HG03159 (cell line): ENCODE results near the gene BRME1.

ENCODE experiments used
- ATAC-seq: cut with Tn5 transposase; IDR thresholded peaks from one replicate; pipeline ENCODE4 v1.9.1; 2021; ENCODE audit warnings: mild to moderate bottlenecking, moderate library complexity; ENCODE audit not compliant: unreplicated experiment

Gene BRME1

DNA sequence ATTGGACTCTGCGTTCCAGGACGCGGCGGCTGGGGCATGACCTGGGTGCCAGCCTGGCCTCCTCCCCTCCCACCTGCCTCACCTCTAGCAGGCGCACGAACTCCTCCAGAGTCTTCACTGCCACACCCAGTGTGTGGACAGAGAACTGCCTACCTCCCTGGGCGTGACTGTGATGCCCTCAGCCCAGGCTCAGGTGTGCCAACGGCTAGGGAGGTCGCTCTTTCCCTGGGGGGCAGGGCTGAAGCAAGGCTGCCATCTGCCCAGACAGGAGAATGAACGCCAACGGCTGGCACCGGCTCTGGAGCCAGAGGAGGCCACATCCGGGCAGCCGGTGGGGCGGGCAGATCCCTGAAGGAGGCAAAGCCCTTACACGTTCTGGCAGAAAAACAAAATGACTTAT, 17.6 kb downstream of the BRME1 start:
- ATAC-seq: no peak

DNA sequence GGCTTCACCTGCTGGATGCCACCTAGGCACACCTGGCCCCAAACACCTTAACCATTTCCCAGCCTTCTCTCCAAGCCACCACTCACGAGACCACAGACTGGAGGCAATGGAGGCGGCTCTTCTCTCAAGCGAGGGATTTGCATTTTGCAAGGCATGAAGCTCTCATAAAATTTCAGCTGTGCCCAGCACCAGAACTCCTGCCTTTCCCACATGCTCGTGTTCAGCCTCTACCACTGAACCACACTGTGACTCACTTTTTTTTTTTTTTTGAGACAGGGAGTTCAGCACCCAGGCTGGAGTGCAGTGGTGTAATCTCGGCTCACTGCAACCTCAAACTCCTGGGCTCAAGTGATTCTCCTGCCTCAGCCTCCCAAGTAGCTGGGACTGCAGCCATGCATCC, 18.4 kb downstream of the BRME1 start:
- no peak for ATAC-seq

DNA sequence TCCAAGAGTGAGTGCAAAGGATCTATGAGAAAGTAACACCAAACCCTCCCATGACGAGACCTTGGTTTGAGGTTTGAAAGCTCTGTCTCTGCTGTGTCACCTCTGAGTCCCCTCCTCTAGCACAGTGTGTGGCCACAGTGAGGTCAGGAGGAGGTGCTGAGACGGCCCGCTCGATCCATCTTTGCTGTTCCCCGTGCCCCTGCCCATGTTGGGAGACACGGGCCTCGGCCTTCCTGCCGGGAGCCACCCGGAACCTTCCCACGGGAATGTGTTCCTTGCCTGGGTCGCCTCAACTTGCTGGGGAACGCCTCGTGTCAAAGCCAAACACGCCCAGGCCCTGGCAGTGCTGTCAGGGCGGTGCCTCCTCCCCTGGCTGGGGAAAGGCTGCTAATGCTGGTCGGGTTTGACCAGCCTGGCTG, 18.9 kb downstream of the BRME1 start:
- ATAC-seq: no peak

DNA sequence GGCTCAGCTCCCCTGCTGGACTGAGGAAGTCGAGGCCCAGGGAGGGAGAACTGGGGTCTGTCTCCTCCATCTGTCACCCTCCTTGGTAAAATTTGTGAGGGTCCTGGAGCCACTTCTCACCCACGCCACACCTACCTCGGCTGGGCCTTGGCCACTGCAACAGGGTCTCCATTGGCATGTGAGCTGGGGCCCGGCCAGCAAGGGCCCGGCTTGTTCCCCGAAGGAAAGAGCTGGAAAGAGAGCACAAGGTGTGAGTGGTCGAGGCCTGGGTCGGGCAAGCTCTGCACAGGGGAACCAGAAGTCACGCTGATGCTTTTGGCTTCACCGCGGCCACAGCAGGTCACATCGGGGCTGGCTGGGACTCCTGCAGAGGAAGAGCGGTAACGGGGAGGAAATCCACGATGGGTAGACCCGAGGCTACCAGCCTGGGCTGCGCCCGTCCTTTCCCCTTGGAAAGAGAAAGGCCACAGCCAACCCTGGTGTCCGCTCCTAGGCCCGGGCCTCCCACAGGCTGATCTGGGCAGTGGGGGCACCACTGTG, 20.0 kb downstream of the BRME1 start:
- ATAC-seq: no peak

DNA sequence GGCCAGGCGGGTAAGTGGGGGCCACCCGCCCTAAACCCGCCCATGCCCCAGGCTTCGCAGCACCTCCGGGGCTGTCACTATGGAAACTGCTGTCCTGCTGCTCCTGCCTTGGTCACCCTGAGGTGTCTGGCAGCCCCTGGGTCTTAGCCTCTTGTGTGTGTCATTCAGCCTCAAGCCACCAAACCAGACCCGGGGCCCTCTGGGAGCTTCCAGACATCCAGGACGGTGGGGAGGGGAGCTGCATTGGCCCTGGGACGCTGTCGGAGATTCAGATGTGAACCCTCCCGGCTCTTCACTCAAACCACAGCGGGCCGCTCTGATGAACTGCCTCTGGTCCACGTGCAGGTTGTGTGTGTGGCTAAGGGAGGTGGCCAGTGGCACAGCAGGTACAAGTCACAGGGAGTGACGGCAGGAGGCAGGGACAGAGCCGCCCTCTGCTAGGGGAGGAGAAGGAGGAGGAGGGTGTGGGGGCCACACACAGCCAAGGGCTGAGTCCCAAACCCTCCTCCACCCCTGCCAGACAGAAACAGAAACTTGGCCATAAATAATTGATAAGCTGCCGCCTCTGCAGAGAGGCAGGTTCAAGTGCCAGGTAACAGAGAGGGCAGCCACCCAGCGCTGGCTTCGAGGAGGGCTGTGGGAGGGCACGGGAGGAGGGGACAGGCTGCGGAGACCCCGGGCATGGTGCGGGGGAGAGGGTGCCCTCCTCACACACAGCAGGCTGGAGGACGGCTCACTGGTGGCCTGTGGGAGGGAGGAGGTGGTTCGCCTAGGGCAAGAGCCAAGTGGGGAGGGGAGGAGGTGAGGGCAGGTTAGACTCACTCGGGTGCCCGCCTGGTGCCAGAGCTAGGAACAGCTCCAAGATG, 21.0 kb downstream of the BRME1 start:
- no peak for ATAC-seq

DNA sequence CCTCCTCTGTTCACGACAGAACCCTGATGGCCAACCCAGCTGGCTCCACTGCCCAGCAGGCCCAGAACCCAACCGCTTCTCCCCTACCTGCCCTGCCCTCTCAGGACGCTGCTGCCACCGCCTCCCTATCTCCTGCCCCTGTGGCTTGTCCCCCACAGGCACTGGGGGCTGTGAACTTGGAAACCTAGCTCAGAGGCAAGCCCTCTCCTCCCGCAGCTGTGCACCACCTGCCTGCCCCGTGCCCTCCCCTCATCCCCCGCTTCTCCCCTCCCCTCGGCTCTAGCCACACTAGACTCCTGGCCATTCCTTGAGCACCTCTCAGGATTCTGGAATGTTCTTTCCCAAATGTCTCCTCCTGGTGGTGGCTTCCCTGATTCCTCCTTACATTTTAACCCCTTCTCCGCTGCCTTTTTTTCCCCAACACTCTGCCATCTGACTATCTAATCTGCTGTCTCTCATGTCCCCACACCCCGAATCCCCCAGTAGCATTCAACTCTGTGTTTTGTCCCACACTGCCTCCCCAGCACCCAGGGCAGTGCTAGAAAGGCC, 22.3 kb downstream of the BRME1 start:
- ATAC-seq: no peak

DNA sequence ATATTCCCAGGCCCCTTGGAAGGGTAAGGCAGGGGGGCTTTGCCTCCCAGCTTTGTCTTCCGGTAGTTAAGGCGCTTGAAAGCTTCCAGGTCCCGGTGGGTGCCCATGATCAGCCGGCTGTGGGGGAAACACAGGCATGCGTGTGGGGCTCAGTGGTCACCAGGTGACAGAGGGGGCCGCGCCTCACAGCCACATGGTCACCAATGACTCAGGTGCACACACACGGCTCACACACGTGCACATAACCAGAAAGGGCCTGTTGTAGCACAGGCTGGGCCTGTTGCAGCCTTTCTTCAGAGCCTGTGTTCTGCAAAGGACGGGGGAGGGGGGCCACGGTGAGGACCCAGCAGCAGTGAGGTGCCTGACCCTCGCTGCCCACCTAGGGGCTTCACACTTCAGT, 23.1 kb downstream of the BRME1 start:
- ATAC-seq: no peak

DNA sequence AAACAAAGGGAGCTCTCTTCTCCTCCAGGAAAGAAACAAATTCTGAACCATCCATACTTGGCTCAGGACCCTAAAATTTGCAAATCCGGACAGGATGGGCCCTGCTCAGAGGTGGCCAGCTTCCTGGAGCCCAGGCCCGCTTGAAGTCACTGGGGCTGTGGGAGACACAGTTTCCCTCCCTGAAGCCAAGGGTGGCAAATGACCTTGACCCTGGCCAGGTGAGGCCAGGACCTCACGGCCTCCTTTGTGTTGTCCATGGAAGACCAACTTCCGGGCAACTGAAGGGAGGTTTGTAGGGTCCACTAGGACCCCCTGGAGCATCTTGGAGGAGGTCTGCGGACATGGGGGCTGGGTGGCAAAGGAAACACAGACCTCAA, 23.5 kb downstream of the BRME1 start:
- no peak for ATAC-seq

DNA sequence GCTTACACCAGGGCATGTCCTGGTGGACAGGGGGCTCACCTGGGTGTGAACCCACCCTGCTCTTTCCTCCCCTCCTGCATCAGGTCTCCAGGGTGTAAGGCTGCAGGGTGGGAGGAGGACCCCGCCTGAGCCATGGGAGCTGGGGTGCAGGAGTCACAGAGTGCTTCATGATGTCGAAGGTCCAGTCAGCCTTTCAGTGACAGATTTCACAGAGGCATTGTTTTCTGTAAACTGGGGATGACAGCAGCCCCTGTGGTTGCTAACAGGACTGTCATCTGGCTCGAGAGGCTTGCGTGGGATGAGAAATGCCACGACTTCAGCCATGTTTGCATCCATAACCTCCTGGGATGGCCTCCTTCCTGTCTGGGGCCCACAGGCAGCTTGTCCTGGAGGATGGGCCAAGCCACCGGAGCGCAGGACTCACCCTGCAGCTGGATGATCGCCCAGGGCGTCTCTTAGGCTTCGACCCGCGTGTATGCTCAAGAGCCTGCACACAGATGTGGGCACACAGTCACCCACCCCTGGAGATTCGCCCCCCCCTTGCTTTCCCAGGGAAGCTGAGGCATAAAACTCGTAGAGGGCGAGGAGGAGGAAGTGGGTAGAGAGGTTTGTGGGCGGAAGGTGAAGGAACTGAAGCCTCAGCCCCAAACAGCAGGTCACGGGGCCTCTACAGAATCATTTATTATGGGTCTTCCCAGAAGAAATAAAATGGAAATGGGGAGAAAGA, 24.1 kb downstream of the BRME1 start:
- ATAC-seq: no peak

DNA sequence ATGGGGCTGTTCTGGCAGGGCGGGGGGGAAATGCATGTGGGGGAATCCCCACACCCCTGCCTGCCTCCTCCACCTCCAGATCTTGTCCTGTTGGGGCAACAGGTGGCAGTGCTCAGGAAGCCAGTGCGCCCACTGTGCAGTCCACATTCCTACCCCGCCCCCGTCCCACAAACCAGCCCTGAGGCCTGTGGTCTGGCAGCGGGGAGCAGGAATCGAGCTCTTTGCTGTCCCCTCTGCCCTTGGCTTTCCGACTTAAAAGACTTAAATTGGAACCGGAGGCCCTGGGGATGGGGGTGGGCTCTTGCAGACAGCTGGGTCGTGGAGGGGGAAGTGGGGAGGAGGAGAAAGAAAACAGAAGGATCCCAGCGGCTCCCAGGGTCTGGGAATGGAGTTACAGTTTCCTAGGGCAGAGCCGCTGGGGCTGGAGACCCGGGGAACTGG, 24.6 kb downstream of the BRME1 start:
- ATAC-seq: no peak

DNA sequence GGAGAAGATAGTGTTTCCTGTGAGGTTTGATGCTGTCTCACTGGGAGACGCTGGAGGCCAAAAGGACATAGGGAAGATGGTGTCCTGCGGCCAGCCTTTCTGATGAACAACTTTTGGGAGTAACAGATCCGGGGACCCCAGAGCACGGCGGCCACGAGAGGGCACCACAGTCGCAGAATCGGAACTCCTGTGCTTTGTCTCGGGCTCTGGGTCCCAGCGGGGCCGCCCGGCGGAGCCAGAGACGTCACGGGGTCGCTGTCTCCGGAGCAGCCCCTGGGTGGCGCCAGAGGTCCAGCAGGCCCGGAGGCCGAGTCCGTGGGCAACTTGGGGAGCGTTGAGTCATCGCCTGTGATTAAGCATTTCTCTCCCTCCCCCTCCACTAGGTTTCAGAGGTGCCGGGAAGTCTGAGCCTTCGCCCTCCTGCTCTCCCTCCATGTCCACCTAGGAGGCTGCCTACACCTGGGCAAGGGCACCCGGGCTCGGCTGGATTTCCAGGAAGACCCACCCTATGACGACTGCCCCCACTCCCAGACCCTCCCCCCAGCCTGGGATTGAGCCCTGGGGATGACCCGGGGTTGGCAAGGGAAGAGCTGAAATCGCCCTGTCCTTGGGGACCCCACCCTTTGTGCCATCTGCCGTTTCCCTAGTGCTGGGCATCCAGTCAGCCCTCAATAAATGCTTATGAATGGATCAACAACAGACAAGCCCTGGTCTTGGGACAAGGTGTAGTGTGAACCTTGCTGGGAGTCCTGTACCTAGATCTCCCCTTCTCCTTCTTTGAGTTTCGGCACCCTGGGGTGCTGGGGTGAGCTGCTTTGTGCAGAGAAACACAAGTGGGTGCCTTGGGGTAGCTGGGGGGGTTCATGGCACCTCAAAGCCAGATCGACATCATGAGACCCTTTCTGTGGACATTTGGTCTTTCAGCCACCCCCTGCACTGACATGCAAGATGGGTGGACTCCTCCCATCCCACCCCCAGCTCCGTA, 25.6 kb downstream of the BRME1 start:
- ATAC-seq: peak; percentile 82

DNA sequence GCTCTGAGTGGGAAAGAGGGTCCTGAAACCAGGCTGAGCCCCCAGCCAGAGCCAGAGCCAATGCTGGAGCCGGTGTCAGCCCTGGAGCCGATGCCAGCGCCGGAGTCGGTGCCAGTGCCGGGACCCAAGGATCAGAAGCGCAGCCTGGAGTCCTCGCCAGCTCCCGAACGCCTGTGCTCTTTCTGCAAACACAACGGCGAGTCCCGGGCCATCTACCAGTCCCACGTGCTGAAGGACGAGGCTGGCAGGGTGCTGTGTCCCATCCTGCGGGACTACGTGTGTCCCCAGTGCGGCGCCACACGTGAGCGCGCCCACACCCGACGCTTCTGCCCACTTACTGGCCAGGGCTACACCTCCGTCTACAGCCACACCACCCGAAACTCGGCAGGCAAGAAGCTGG, 28.6 kb downstream of the BRME1 start:
- no peak for ATAC-seq

DNA sequence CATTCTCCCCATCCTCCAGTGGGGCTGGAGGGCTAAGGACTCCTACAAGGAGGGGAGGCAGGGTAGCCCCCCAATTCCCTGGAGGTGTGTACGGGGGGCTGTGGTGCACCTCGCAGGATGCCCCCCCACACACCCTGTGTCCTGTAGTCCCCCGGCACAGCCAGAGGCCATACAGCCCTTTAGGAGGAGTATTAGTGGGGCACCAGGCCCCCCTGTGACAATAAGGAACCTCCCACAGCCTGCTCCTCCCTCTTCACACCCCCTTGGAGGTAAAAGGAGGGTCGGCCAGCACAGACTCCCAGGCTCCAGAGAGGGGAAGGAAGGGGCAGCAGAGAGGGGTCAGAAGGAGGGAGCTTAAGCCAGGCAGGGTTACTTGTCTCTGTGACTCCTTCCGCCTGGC, 29.1 kb downstream of the BRME1 start, which contains the start of gene NANOS3:
TSS of gene NANOS3 (plus strand) at position 301 of the 400 bp plus-strand sequence. CDS start 115 bp downstream, outside the sequence.
- ATAC-seq: no peak

DNA sequence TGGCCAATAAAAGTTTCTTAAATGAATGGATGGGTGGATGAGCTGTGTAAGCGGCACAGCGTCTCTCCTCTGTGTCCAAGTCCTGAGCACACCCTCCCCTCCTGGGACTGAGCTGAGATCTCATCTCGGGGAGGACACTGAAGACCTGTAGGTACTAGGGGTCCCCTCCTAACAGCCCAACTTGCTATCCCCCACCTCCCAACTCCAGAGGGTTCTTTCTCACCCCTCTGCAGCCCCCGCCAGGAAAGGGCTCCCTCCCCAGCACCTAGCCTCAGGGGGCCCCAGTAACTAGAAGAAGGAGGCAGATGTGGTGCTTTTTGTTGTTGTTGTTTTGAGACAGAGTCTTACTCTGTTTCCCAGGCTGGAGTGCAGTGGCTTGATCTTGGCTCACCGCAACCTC, 30.1 kb downstream of the BRME1 start:
- no peak for ATAC-seq

DNA sequence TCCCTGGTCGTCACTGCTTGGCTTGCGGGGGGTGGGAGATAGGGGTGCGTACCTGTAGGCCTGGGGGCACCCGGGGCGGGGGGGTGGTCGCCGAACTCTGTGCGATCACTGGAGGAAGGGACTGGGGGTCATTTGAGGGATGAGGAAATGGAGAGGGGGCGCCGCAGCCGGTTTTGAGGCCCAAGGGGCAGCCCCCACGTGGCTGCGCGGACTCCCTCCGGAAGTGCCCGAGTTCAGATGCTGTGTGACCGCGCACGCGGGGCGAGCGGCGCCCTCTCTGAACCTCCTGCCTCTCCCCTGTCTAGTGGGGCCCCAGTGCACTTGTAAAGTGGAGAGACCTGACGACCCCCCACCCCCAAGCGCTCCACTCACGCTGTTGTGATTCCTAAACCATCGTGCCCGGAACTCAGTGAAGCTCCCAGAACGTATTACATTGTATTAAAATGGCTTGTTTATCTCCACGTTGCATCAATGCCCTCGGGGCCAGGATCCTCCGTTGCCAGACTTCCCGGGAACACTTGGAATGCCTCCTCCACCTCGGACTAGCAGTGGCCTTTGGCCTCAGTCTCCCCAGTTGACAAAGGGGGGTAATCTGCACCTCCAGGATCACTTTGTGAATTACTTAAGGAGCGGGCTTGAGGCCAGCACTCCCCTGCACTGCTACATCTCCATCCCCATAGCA, 31.9 kb downstream of the BRME1 start:
- ATAC-seq: no peak

DNA sequence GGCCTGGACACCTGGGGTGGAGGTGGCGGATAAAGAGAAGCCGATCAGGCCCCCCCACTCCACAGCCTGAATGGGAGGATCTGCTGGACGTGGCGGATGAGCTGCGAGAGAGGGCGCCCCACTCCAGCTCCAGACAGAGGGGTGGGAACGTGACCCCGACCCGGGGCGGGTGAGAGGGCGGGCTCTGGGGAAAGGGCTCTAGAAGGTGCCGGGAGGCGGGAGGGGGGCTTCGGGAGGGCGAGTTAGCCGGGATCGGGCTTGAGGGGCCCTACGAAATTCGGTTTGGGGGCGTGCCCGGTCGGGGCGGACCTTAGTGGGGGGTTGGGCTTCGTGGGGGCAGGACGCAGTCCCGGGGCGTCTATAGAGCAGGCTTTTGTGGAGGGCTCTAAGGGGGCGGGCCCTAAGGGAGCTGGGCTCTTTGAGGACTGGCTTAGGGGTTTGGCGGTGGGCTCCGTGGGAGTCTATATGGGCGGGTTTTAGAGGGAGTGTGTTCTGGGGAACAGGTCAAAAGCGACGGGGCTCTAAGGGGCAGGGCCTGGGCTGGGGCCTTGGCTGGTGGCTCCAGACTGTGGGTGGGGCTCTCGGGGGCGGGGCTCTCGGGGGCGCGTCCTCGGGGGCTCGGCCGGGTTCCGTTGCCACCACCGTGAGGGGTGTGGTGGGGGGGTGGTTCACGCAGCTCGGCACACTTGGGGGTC, 33.1 kb downstream of the BRME1 start:
- no peak for ATAC-seq

DNA sequence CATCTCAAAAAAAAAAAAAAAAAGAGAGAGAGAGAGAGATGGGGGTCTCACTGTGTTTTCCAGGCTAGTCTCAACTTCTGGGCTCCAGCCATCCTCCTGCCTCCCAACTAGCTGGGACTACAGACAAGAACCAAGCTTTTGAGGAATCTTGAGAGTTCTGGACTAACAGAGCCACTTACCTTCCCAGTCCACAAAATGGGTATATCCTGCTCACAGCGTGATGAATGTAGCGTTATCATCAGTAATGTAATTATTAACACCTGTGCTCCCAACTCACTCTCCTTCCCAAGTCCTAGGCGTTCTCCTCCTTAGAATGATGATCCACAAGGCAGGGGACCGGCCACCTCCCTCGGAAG, 33.6 kb downstream of the BRME1 start:
- no peak for ATAC-seq

DNA sequence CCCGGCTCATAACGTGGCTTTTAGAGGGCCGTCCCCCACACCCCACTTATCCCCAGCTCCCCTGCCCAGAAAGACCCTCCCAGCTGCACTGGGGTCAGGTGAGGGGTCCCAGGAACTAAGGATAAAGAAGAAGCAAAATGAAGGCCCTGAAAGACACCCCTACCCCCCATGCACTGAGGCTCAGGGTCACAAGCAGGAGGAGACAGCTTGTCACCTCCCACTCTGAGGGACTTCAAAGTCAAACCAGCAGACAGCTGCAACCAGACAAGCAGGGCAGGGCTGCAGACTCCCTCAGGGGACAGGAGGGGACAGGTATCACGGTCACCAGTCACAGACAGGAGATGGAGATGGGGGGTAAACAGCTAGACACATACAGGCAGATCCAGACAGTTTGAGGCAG, 35.0 kb downstream of the BRME1 start:
- no peak for ATAC-seq

DNA sequence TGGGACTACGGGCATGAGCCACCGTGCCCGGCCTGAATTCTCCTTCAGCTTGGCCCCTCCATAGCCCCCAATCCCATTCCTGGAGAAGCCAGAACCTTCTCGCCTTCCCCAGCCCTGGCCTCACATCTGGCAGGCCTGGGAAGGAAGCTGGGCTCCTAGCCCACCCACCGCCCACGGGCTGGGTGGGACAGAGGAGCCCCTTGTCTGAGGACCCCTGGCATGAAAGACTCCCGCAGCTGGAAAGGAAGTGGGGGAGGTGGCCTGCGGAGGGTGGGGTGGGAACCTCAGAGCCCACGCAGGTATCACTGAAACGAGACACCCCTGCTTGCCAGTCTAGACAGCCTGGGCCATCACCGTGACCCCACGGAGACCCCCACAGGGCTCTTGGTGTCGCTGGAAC, 36.6 kb downstream of the BRME1 start:
- ATAC-seq: no peak
